H1 (cell line): ENCODE measurements around the gene ITGAV. TPM values are rescaled to one million over a fixed set of nuclear protein-coding genes. Genes with fewer than 3 reads are reported as not detected.

Experiments used
- BRCA1 ChIP-seq: IDR thresholded peaks from 2 replicates; pipeline ENCODE4 v1.6.1; 2012; ENCODE audit warnings: low read depth, low read length, improper control_type of control experiment
- CHD1 ChIP-seq: IDR thresholded peaks from 2 replicates; pipeline ENCODE4 v1.6.1; 2012; ENCODE audit warnings: low read depth, low read length, improper control_type of control experiment
- EGR1 ChIP-seq: IDR thresholded peaks from 2 replicates; pipeline ENCODE4 v1.6.1; 2011; ENCODE audit warnings: low read depth, low read length, borderline replicate concordance
- KDM1A ChIP-seq: fragments of 200-600, 300-600 bp; sonication (generic); IDR thresholded peaks from 2 replicates; pipeline ENCODE4 v1.7.1; 2016; ENCODE audit warnings: mild to moderate bottlenecking, low read length, borderline replicate concordance
- RNF2 ChIP-seq: fragments of 200-900, 300-1000 bp; sonication (generic); IDR thresholded peaks from 2 replicates; pipeline ENCODE4 v1.7.1; 2016; ENCODE audit warnings: borderline replicate concordance, low read depth, mild to moderate bottlenecking, antibody characterized with exemption, low read length; ENCODE audit not compliant: poor library complexity, severe bottlenecking; ENCODE audit errors: missing control alignments
- SP1 ChIP-seq: IDR thresholded peaks from 2 replicates; pipeline ENCODE4 v1.6.1; 2011; ENCODE audit warnings: low read depth, low read length
- SP2 ChIP-seq: IDR thresholded peaks from 2 replicates; pipeline ENCODE4 v1.6.1; 2012; ENCODE audit warnings: mild to moderate bottlenecking, low read length, inconsistent platforms
- TAF1 ChIP-seq: IDR thresholded peaks from 2 replicates; pipeline ENCODE4 v1.6.1; 2011; ENCODE audit warnings: mild to moderate bottlenecking, low read depth, low read length
- YY1 ChIP-seq: IDR thresholded peaks from 2 replicates; pipeline ENCODE4 v1.6.1; 2011; ENCODE audit warnings: low read depth, mild to moderate bottlenecking, low read length
- polyA plus RNA-seq, 7 experiments: library from polyadenylated mRNA; depleted of rRNA in 3 of 7; stranded (reverse) in 5 of 7; unstranded in 2 of 7; fragments of >200 nt in 5 of 7; fragments of 200-250 nt in 2 of 7; gene quantifications; 1 replicate in 5 of 7; 2 replicates in 1 of 7; 4 replicates in 1 of 7; pipeline versions ENCODE4 v1.2.1 to v1.2.3, GENCODE V29; 2011 to 2013; ENCODE audit warnings: missing spikeins in 2 of 7, mixed read lengths in 2 of 7
- total RNA-seq: library from RNA; stranded (reverse); fragmentation: NEBNext Ultra II Directional; extraction: Animal tissue kit (Norgen Biotek cat#: 25700); gene quantifications from 2 replicates; pipeline ENCODE4 v1.2.1, GENCODE V29; 2021
- TF ChIP-seq, protein P1 (sequence below): fragments of 300-600 bp; sonication (generic); IDR thresholded peaks from 2 replicates; pipeline ENCODE4 v1.7.1; 2012; ENCODE audit warnings: low read length, moderate library complexity, mild to moderate bottlenecking, inconsistent platforms; ENCODE audit not compliant: insufficient replicate concordance
- TF ChIP-seq, protein P2 (sequence below): IDR thresholded peaks from 2 replicates; pipeline ENCODE4 v1.6.1; 2012; ENCODE audit warnings: low read length, inconsistent platforms

ITGAV gene
- total and polyA plus RNA-seq, 2 of the 8 experiments (the other 6 are each of a cell fraction or from before 2014, with no cell fraction given) = 11.7 to 42.4 TPM

DNA sequence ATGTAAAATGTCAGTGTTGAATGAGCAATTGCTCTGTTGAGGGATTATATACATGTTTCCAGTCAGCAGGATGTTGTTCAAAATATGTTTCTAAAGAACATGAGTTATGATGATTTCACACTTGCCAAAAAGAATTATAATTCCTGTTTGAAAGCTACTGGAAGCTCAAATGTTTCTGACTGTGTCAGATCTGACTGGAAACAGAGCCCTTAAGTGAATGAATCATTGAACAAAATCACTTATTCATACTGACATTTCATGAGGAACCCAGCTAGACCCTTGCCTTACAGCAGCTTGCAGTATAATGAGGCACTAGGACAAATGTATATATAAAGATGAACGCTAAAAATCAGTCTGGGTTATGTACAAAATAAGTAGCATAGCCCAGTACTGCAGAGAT, 35.4 kb upstream of the ITGAV start (continued):
- TF ChIP-seq, protein P1, sequence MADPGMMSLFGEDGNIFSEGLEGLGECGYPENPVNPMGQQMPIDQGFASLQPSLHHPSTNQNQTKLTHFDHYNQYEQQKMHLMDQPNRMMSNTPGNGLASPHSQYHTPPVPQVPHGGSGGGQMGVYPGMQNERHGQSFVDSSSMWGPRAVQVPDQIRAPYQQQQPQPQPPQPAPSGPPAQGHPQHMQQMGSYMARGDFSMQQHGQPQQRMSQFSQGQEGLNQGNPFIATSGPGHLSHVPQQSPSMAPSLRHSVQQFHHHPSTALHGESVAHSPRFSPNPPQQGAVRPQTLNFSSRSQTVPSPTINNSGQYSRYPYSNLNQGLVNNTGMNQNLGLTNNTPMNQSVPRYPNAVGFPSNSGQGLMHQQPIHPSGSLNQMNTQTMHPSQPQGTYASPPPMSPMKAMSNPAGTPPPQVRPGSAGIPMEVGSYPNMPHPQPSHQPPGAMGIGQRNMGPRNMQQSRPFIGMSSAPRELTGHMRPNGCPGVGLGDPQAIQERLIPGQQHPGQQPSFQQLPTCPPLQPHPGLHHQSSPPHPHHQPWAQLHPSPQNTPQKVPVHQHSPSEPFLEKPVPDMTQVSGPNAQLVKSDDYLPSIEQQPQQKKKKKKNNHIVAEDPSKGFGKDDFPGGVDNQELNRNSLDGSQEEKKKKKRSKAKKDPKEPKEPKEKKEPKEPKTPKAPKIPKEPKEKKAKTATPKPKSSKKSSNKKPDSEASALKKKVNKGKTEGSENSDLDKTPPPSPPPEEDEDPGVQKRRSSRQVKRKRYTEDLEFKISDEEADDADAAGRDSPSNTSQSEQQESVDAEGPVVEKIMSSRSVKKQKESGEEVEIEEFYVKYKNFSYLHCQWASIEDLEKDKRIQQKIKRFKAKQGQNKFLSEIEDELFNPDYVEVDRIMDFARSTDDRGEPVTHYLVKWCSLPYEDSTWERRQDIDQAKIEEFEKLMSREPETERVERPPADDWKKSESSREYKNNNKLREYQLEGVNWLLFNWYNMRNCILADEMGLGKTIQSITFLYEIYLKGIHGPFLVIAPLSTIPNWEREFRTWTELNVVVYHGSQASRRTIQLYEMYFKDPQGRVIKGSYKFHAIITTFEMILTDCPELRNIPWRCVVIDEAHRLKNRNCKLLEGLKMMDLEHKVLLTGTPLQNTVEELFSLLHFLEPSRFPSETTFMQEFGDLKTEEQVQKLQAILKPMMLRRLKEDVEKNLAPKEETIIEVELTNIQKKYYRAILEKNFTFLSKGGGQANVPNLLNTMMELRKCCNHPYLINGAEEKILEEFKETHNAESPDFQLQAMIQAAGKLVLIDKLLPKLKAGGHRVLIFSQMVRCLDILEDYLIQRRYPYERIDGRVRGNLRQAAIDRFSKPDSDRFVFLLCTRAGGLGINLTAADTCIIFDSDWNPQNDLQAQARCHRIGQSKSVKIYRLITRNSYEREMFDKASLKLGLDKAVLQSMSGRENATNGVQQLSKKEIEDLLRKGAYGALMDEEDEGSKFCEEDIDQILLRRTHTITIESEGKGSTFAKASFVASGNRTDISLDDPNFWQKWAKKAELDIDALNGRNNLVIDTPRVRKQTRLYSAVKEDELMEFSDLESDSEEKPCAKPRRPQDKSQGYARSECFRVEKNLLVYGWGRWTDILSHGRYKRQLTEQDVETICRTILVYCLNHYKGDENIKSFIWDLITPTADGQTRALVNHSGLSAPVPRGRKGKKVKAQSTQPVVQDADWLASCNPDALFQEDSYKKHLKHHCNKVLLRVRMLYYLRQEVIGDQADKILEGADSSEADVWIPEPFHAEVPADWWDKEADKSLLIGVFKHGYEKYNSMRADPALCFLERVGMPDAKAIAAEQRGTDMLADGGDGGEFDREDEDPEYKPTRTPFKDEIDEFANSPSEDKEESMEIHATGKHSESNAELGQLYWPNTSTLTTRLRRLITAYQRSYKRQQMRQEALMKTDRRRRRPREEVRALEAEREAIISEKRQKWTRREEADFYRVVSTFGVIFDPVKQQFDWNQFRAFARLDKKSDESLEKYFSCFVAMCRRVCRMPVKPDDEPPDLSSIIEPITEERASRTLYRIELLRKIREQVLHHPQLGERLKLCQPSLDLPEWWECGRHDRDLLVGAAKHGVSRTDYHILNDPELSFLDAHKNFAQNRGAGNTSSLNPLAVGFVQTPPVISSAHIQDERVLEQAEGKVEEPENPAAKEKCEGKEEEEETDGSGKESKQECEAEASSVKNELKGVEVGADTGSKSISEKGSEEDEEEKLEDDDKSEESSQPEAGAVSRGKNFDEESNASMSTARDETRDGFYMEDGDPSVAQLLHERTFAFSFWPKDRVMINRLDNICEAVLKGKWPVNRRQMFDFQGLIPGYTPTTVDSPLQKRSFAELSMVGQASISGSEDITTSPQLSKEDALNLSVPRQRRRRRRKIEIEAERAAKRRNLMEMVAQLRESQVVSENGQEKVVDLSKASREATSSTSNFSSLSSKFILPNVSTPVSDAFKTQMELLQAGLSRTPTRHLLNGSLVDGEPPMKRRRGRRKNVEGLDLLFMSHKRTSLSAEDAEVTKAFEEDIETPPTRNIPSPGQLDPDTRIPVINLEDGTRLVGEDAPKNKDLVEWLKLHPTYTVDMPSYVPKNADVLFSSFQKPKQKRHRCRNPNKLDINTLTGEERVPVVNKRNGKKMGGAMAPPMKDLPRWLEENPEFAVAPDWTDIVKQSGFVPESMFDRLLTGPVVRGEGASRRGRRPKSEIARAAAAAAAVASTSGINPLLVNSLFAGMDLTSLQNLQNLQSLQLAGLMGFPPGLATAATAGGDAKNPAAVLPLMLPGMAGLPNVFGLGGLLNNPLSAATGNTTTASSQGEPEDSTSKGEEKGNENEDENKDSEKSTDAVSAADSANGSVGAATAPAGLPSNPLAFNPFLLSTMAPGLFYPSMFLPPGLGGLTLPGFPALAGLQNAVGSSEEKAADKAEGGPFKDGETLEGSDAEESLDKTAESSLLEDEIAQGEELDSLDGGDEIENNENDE = no peak
- TF ChIP-seq EGR1 (no peak), BRCA1 (no peak), SP2 (no peak), TAF1 (no peak), YY1 (no peak), SP1 (no peak), CHD1 (no peak), KDM1A (no peak), RNF2 (no peak)
- TF ChIP-seq, protein P2, sequence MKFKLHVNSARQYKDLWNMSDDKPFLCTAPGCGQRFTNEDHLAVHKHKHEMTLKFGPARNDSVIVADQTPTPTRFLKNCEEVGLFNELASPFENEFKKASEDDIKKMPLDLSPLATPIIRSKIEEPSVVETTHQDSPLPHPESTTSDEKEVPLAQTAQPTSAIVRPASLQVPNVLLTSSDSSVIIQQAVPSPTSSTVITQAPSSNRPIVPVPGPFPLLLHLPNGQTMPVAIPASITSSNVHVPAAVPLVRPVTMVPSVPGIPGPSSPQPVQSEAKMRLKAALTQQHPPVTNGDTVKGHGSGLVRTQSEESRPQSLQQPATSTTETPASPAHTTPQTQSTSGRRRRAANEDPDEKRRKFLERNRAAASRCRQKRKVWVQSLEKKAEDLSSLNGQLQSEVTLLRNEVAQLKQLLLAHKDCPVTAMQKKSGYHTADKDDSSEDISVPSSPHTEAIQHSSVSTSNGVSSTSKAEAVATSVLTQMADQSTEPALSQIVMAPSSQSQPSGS = no peak
